Measurements from ENCODE around the gene ACACA.

The ACACA gene

DNA sequence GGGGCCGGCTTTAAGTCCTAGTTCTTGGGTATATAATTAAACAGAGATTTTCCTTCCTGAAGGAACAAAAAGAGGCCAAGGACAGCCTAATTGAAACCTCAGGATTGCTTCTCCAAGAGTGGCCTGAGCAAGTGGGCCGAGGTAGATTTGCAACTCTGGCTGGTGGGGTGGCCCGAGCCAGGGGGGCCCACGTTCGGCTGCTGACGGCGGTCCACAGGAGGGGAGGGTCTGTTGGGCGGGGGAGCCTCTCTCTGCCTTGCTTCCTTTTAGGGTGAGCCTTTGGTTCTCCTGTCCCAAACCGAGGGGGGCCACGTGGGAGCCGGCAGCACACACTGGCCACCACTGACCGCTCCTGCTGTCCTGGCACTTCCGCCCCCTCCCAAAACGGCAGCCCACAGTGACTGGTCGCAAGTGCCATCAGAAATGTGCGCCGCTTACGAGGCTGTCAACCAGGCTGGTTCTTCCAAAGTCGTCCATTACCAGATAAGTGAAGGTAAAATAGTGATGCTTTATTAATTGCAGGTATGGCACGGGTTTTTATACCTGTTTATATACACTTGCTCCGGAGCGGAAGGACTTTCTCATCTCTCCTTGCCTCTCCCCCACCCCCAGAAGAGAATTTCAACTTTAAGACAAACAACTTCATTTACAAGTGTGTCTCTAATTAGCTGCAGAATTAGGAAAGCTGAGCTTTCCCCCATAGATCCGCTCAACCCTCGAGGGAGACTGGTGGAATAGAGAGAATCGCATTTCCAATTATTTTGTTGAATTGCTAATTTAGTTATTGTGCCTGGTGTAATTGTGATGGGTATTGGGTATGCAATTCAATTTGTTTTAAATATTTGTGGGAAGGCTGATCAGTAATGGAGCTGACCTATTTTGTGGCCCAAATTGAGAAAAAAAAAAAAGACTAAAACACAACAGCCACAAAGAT, 340.0 kb downstream of the ACACA start:
- DNase-seq (ENCODE audit: insufficient read length), result no peak
- no peak for FAIRE-seq
- TF ChIP-seq TAF1 (IDR thresholded peaks at IDR 0.05; ENCODE audit: borderline replicate concordance, low read depth, low read length) (no peak), POLR2AphosphoS5 (IDR thresholded peaks at IDR 0.05; ENCODE audit: low read depth, low read length) (no peak), POLR2A (IDR thresholded peaks at IDR 0.05; ENCODE audit: low read depth, low read length) (no peak)

DNA sequence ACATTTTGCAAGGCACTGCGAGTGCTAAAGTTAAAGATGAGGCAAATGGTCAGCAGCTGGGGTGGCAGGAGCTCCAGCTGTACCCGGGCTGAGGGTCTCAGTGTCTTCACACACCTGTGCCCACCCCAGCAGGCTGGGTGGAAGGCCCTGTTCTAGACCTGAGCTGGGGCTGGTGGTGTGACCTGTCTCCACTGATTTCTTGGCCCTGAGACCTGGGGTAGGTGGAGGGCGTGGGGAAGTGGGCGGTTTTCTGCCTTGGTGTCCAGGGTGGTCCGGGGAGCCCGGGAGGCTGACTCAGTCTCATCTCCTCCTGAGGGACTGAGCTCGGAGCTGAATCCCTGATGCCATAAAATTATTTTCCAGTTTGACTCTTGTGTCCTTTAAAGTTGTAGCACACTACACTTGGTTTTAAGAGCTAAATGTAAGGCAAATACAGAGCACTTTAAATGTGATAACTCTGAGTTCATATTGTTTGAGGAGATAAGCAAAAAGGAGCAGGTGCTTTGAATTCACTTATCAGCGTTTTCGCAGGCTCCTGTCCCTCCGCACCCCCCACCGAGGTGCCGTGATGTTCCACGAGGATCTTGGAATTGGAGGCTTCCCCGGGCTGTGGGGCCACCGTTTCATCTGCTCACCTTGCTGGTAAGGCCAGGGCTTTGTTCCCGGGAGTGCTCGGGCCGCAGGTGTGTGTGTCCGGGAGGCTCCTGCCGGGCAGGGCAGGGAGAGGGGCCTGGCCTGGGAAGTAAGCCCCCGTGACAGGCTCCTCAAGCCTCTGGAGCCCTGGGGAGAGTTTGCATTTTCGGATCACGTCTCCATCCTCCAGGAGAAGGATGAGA, 340.9 kb downstream of the ACACA start:
- DNase-seq (ENCODE audit: insufficient read length) (no peak), FAIRE-seq (no peak)
- TF ChIP-seq POLR2A (IDR thresholded peaks at IDR 0.05; ENCODE audit: low read depth, low read length), result no peak
- TF ChIP-seq POLR2AphosphoS5 (IDR thresholded peaks at IDR 0.05; ENCODE audit: low read depth, low read length), result no peak
- no peak for TF ChIP-seq TAF1 (IDR thresholded peaks at IDR 0.05; ENCODE audit: borderline replicate concordance, low read depth, low read length)

DNA sequence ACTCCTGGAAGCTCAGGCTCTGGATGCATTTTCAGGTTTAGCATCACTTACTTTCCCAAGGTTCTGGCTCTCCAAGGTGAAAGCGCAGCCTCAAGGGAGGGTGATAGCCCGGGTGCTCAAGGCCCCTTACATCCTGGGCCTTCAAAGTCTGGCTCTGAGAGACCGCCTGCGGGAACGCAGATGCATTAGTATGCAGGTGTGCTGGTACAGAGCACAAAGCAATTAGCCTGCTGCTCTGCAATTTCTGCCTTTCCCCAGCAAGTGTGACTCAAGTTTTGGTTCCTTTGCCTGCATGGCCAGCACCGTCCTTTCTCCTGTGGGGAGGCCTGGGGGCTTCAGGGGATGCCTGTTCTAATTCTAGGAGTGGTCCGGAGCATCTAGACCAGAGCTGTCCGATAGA, 341.7 kb downstream of the ACACA start:
- no peak for FAIRE-seq
- no peak for TF ChIP-seq TAF1 (IDR thresholded peaks at IDR 0.05; ENCODE audit: borderline replicate concordance, low read depth, low read length)
- TF ChIP-seq POLR2AphosphoS5 (IDR thresholded peaks at IDR 0.05; ENCODE audit: low read depth, low read length), result no peak
- no peak for TF ChIP-seq POLR2A (IDR thresholded peaks at IDR 0.05; ENCODE audit: low read depth, low read length)

DNA sequence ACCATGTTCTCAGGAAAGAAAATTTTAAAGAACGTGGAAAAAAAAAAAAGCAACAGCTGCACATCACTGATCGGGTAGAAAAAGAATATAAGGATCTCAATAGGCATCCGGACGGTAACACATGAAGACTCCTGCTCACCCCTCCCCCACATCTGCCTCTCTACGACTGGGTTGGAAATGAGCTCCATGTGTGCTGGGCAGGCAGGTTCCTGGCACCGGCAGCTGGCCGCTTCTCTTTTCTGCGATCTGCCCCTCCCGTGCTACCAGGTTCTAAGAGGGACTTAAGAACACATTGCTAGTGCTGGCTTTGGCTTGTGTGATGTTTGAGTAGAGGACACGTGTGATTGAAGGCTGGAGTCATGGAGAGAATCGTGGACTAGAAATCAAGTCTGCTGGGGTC, 342.4 kb downstream of the ACACA start:
- FAIRE-seq (no peak), DNase-seq (ENCODE audit: insufficient read length) (no peak)
- no peak for TF ChIP-seq POLR2A (IDR thresholded peaks at IDR 0.05; ENCODE audit: low read depth, low read length)
- no peak for TF ChIP-seq TAF1 (IDR thresholded peaks at IDR 0.05; ENCODE audit: borderline replicate concordance, low read depth, low read length)
- no peak for TF ChIP-seq POLR2AphosphoS5 (IDR thresholded peaks at IDR 0.05; ENCODE audit: low read depth, low read length)

More for the DNA sequence above, 341.7 kb downstream of the ACACA start:
- DNase-seq (ENCODE audit: insufficient read length), result no peak

DNA sequence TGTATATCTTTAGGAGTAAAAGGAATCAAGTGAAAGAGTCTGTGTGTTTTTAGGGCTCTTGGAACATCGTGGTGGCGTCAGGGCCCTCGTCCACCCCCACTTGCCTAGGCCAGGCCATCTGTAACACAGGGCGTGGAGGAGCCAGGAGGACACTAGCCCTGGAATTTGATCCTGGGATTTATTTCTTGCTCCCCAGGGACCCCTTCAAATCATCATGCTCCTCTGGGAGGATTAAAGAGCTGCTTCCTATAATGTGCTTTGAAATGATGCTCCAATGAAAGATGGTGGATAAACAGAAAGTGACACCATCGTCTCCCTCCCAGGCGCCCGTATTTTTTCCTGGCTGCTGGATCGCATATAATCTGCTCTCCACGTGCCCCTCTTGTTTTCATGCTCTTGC, 344.6 kb downstream of the ACACA start:
- DNase-seq (ENCODE audit: insufficient read length) (no peak), FAIRE-seq (no peak)
- TF ChIP-seq POLR2AphosphoS5 (IDR thresholded peaks at IDR 0.05; ENCODE audit: low read depth, low read length) (no peak), TAF1 (IDR thresholded peaks at IDR 0.05; ENCODE audit: borderline replicate concordance, low read depth, low read length) (no peak), POLR2A (IDR thresholded peaks at IDR 0.05; ENCODE audit: low read depth, low read length) (no peak)

DNA sequence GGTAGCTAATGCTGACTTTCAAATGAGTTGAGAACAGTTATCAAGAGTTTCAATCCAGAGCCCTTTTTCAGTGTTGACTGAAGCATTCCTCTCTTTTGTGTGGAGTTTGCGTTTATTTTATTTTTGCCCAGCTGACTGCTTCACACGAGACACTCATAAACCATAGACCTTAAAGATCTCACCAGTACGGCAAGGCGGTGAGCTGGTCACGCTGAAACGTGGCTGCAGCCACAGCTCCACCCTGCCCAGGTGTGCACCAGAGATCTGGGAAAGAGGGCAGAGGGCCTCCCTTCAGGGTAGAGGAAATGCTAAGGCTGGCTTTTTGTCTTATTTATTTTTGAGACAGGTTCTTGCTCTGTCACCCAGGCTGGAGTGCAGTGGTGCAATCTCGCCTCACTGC, 345.7 kb downstream of the ACACA start:
- FAIRE-seq, result no peak
- TF ChIP-seq POLR2A (IDR thresholded peaks at IDR 0.05; ENCODE audit: low read depth, low read length), result no peak
- no peak for TF ChIP-seq TAF1 (IDR thresholded peaks at IDR 0.05; ENCODE audit: borderline replicate concordance, low read depth, low read length)
- TF ChIP-seq POLR2AphosphoS5 (IDR thresholded peaks at IDR 0.05; ENCODE audit: low read depth, low read length), result no peak
- no peak for DNase-seq (ENCODE audit: insufficient read length)

DNA sequence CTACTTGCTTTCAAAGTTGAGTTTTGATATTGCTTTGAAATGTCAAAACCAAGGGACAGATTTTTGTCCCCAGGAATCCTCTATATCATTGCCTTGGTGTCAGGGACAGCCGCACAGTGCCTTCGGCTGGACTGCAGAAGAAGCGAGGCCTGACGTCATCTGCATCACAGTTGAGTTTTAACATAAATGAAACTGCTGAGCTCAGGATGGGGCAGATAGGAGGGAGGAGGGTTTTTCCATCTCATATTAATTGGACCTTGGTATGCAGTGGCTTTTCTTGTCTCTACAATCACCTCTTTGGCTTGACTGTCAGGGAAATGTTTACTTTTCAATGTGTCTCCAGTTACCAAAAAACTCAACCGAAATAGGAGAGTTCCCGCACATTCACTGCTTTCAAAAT, 346.5 kb downstream of the ACACA start:
- TF ChIP-seq TAF1 (IDR thresholded peaks at IDR 0.05; ENCODE audit: borderline replicate concordance, low read depth, low read length) (no peak), POLR2AphosphoS5 (IDR thresholded peaks at IDR 0.05; ENCODE audit: low read depth, low read length) (no peak), POLR2A (IDR thresholded peaks at IDR 0.05; ENCODE audit: low read depth, low read length) (no peak)
- FAIRE-seq (no peak), DNase-seq (ENCODE audit: insufficient read length) (no peak)

DNA sequence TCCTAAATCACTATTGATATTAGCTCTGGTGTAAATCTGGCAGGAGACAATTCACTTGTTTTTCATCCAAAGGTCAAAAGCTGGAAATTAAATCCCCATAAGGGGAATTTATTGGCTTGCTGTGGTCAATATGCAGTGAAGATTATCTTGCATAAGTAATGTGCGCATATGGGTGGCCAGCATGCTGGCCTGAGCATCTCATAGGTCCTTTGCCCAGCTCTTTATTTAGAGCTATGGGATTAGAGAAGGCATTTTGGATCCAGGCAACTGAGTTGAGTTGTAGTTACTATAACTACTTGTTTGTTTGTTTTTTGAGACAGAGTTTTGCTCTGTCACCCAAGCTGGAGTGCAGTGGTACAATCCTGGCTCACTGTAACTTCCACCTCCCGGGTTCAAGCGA, 347.1 kb downstream of the ACACA start:
- FAIRE-seq (no peak), DNase-seq (ENCODE audit: insufficient read length) (no peak)
- TF ChIP-seq POLR2A (IDR thresholded peaks at IDR 0.05; ENCODE audit: low read depth, low read length) (no peak), POLR2AphosphoS5 (IDR thresholded peaks at IDR 0.05; ENCODE audit: low read depth, low read length) (no peak), TAF1 (IDR thresholded peaks at IDR 0.05; ENCODE audit: borderline replicate concordance, low read depth, low read length) (no peak)

DNA sequence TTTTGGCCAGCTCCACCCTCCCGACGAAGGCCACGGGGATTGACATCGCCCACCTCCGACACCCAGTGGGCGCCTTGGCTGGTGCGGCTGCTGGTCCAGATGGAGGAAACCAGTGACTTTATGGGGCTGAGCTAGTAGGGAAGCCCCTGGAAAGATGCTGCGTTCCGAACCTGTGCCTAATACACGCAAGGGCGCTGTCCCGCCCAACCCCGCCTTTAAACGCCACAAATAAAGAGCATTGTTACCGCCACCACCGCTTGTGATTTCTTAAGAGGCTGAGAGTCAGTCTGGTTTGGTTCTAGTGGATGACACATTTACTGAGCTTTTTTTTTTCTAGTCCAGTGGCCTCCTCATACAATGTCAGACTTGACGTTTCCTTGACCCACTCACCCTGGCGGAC, 350.0 kb downstream of the ACACA start:
- DNase-seq (ENCODE audit: insufficient read length) (no peak), FAIRE-seq (no peak)
- no peak for TF ChIP-seq TAF1 (IDR thresholded peaks at IDR 0.05; ENCODE audit: borderline replicate concordance, low read depth, low read length)

DNA sequence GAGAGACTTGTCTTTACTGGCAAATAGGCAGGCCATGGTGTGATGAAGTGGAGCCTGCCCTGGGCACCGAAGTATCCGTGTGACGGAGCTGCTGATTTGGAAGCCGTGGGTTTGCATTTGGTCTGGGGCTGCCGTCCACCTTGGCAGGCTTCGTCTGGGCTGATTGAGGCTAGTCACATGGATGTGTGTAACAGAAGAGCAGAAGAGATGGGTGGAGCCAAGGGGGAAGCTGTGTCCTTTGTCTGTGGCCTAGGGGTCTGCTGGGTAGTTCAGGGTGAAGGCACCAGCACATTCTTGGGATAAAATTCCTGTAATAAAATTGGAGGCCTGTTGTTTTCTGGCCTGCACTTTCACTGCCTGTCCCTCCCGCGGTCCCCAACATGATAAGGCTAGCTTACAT, 351.7 kb downstream of the ACACA start:
- no peak for FAIRE-seq
- TF ChIP-seq POLR2A (IDR thresholded peaks at IDR 0.05; ENCODE audit: low read depth, low read length) (no peak), POLR2AphosphoS5 (IDR thresholded peaks at IDR 0.05; ENCODE audit: low read depth, low read length) (no peak), TAF1 (IDR thresholded peaks at IDR 0.05; ENCODE audit: borderline replicate concordance, low read depth, low read length) (no peak)
- no peak for DNase-seq (ENCODE audit: insufficient read length)

DNA sequence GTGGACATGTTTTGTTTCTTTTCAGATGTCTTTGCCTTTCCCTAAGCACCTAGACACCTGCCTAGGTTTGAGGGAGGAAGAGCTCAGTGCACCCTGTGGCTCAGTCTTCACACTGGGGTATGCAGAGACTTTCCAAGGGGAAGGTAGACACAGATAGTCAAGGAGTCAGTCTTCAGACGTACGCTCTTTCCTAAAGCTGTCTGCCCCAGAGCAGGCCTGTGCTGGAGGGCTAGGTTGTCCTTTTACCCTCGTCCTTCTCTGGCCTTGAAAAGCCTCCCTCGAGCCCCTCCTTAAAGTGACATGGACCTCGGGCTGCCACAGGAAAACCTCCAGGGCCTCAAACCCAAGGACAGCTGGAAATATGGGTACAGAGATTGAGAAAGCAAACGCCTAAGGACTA, 354.2 kb downstream of the ACACA start:
- no peak for DNase-seq (ENCODE audit: insufficient read length)
- no peak for FAIRE-seq
- TF ChIP-seq POLR2A (IDR thresholded peaks at IDR 0.05; ENCODE audit: low read depth, low read length) (no peak), POLR2AphosphoS5 (IDR thresholded peaks at IDR 0.05; ENCODE audit: low read depth, low read length) (no peak), TAF1 (IDR thresholded peaks at IDR 0.05; ENCODE audit: borderline replicate concordance, low read depth, low read length) (no peak)

All from GM12892 (cell line).